ENCODE data around the gene PDZRN3. TPM values are rescaled to one million over a fixed set of nuclear protein-coding genes. Genes with fewer than 3 reads are reported as not detected.

The PDZRN3 gene
- total and polyA plus RNA-seq, 3 experiments from 2014 or later: not detected

- Histone ChIP-seq H3K4me1 (ENCODE audit: insufficient read depth, low read length) (no peaks in the 10 kb centered on the region), H3K36me3 (ENCODE audit: insufficient read depth, low read length) (no peaks in the 10 kb centered on the region), H3K27ac (ENCODE audit: low read depth, low read length) (no peak overlapping the region), H3K9me3 (ENCODE audit: low read length) (no peaks in the 10 kb centered on the region), H3K27me3 (ENCODE audit: insufficient read depth, low read length, poor library complexity, severe bottlenecking) (no peaks in the 10 kb centered on the region), H3K4me3 (ENCODE audit: low read length) (no peak overlapping the region)
- H3K36me3 Mint-ChIP-seq: no peaks in the 10 kb centered on the region
- no peaks in the 10 kb centered on the region for H3K27me3 Mint-ChIP-seq
- ChIA-PET POLR2A (no interaction called here), CTCF (no interaction called here)
- no peaks in the 10 kb centered on the region for H3K4me1 Mint-ChIP-seq
- H3K4me3 Mint-ChIP-seq: no peak overlapping the region
- H3K27ac Mint-ChIP-seq: no peak overlapping the region
- no peak for DNase-seq
- peaks cover 0 to 3% (median 0%) of the 10 kb centered on the region in 5 donors for H3K9me3 Mint-ChIP-seq
Measured at GRCh38 chr3:73530022-73530396, 94.7 kb downstream of the PDZRN3 start.

GRCh38 chr3:73529308-73530021 is 95.3 kb downstream of the PDZRN3 start:
- CTCF ChIA-PET: no interaction called here
- Mint-ChIP-seq H3K27ac (no peak overlapping the region), H3K36me3 (no peaks in the 10 kb centered on the region), H3K4me3 (no peak overlapping the region), H3K4me1 (no peaks in the 10 kb centered on the region), H3K9me3 (peaks cover 0 to 3% (median 0%) of the 10 kb centered on the region in 5 donors), H3K27me3 (no peaks in the 10 kb centered on the region)
- no peaks in the 10 kb centered on the region for H3K9me3 ChIP-seq (ENCODE audit: low read length)
- H3K27me3 ChIP-seq (ENCODE audit: insufficient read depth, low read length, poor library complexity, severe bottlenecking): no peaks in the 10 kb centered on the region
- no peaks in the 10 kb centered on the region for H3K4me1 ChIP-seq (ENCODE audit: insufficient read depth, low read length)
- no peaks in the 10 kb centered on the region for H3K36me3 ChIP-seq (ENCODE audit: insufficient read depth, low read length)
- no peak for DNase-seq
- H3K4me3 ChIP-seq (ENCODE audit: low read length): no peak overlapping the region
- POLR2A ChIA-PET: no interaction called here
- H3K27ac ChIP-seq (ENCODE audit: low read depth, low read length): no peak overlapping the region

- no peaks in the 10 kb centered on the region for H3K4me1 ChIP-seq (ENCODE audit: insufficient read depth, low read length)
- no peak overlapping the region for H3K27ac ChIP-seq (ENCODE audit: low read depth, low read length)
- H3K9me3 ChIP-seq (ENCODE audit: low read length): no peaks in the 10 kb centered on the region
- Mint-ChIP-seq H3K4me3 (no peak overlapping the region), H3K27ac (no peak overlapping the region), H3K4me1 (no peaks in the 10 kb centered on the region), H3K27me3 (no peaks in the 10 kb centered on the region), H3K9me3 (peaks cover 0 to 2% (median 0%) of the 10 kb centered on the region in 5 donors), H3K36me3 (no peaks in the 10 kb centered on the region)
- POLR2A ChIA-PET: no interaction called here
- DNase-seq: no peak
- H3K36me3 ChIP-seq (ENCODE audit: insufficient read depth, low read length): no peaks in the 10 kb centered on the region
- no peaks in the 10 kb centered on the region for H3K27me3 ChIP-seq (ENCODE audit: insufficient read depth, low read length, poor library complexity, severe bottlenecking)
- CTCF ChIA-PET: no interaction called here
- H3K4me3 ChIP-seq (ENCODE audit: low read length): no peak overlapping the region
Measured at GRCh38 chr3:73525591-73525990, 99.2 kb downstream of the PDZRN3 start.

- H3K27me3 ChIP-seq (ENCODE audit: insufficient read depth, low read length, poor library complexity, severe bottlenecking): no peaks in the 10 kb centered on the region
- Mint-ChIP-seq H3K27ac (peak overlapping the region in 1 of 8 donors; percentile 64), H3K4me3 (no peak overlapping the region), H3K27me3 (peaks cover 0 to 2% of the 10 kb centered on the region in 2 donors), H3K4me1 (no peaks in the 10 kb centered on the region), H3K9me3 (peaks cover 0 to 2% (median 0%) of the 10 kb centered on the region in 5 donors), H3K36me3 (no peaks in the 10 kb centered on the region)
- H3K27ac ChIP-seq (ENCODE audit: low read depth, low read length): no peak overlapping the region
- ChIA-PET POLR2A (no interaction called here), CTCF (no interaction called here)
- H3K36me3 ChIP-seq (ENCODE audit: insufficient read depth, low read length): no peaks in the 10 kb centered on the region
- H3K9me3 ChIP-seq (ENCODE audit: low read length): no peaks in the 10 kb centered on the region
- no peak overlapping the region for H3K4me3 ChIP-seq (ENCODE audit: low read length)
- no peaks in the 10 kb centered on the region for H3K4me1 ChIP-seq (ENCODE audit: insufficient read depth, low read length)
- no peak for DNase-seq
Measured at GRCh38 chr3:73523661-73524060, 101.1 kb downstream of the PDZRN3 start.

GRCh38 chr3:73521734-73522336 is 102.9 kb downstream of the PDZRN3 start:
- CTCF ChIA-PET: no interaction called here

GRCh38 chr3:73520931-73521461 is 103.7 kb downstream of the PDZRN3 start:
- no peaks in the 10 kb centered on the region for H3K4me1 Mint-ChIP-seq
- no peaks in the 10 kb centered on the region for H3K4me1 ChIP-seq (ENCODE audit: insufficient read depth, low read length)
- no peak for DNase-seq
- H3K27me3 Mint-ChIP-seq: peaks cover 0 to 2% of the 10 kb centered on the region in 2 donors
- H3K27ac ChIP-seq (ENCODE audit: low read depth, low read length): no peak overlapping the region
- H3K9me3 Mint-ChIP-seq: peaks cover 0 to 2% (median 0%) of the 10 kb centered on the region in 5 donors
- no peaks in the 10 kb centered on the region for H3K9me3 ChIP-seq (ENCODE audit: low read length)
- POLR2A ChIA-PET: no interaction called here
- no peaks in the 10 kb centered on the region for H3K36me3 ChIP-seq (ENCODE audit: insufficient read depth, low read length)
- H3K27me3 ChIP-seq (ENCODE audit: insufficient read depth, low read length, poor library complexity, severe bottlenecking): no peaks in the 10 kb centered on the region
- no peaks in the 10 kb centered on the region for H3K36me3 Mint-ChIP-seq
- no peak overlapping the region for H3K4me3 ChIP-seq (ENCODE audit: low read length)
- H3K4me3 Mint-ChIP-seq: no peak overlapping the region
- H3K27ac Mint-ChIP-seq: no peak overlapping the region
- CTCF ChIA-PET: no interaction called here

More at GRCh38 chr3:73521734-73522336, 102.9 kb downstream of the PDZRN3 start:
- POLR2A ChIA-PET: no interaction called here
- H3K4me1 ChIP-seq (ENCODE audit: insufficient read depth, low read length): no peaks in the 10 kb centered on the region
- no peak overlapping the region for H3K27ac Mint-ChIP-seq
- H3K9me3 Mint-ChIP-seq: peaks cover 0 to 2% (median 0%) of the 10 kb centered on the region in 5 donors
- no peak overlapping the region for H3K4me3 ChIP-seq (ENCODE audit: low read length)
- H3K4me3 Mint-ChIP-seq: no peak overlapping the region
- no peak for DNase-seq
- H3K36me3 Mint-ChIP-seq: no peaks in the 10 kb centered on the region
- no peak overlapping the region for H3K27ac ChIP-seq (ENCODE audit: low read depth, low read length)
- H3K9me3 ChIP-seq (ENCODE audit: low read length): no peaks in the 10 kb centered on the region
- no peaks in the 10 kb centered on the region for H3K4me1 Mint-ChIP-seq
- no peaks in the 10 kb centered on the region for H3K27me3 ChIP-seq (ENCODE audit: insufficient read depth, low read length, poor library complexity, severe bottlenecking)
- no peaks in the 10 kb centered on the region for H3K36me3 ChIP-seq (ENCODE audit: insufficient read depth, low read length)
- peaks cover 0 to 2% of the 10 kb centered on the region in 2 donors for H3K27me3 Mint-ChIP-seq

- H3K4me1 Mint-ChIP-seq: no peaks in the 10 kb centered on the region
- H3K27me3 Mint-ChIP-seq: peaks cover 0 to 2% of the 10 kb centered on the region in 2 donors
- DNase-seq: no peak
- Histone ChIP-seq H3K9me3 (ENCODE audit: low read length) (no peaks in the 10 kb centered on the region), H3K36me3 (ENCODE audit: insufficient read depth, low read length) (no peaks in the 10 kb centered on the region), H3K27me3 (ENCODE audit: insufficient read depth, low read length, poor library complexity, severe bottlenecking) (no peaks in the 10 kb centered on the region), H3K4me1 (ENCODE audit: insufficient read depth, low read length) (no peaks in the 10 kb centered on the region), H3K4me3 (ENCODE audit: low read length) (no peak overlapping the region), H3K27ac (ENCODE audit: low read depth, low read length) (no peak overlapping the region)
- no peaks in the 10 kb centered on the region for H3K36me3 Mint-ChIP-seq
- POLR2A ChIA-PET: no interaction called here
- H3K4me3 Mint-ChIP-seq: no peak overlapping the region
- CTCF ChIA-PET: no interaction called here
- no peaks in the 10 kb centered on the region for H3K9me3 Mint-ChIP-seq
- no peak overlapping the region for H3K27ac Mint-ChIP-seq
Measured at GRCh38 chr3:73516631-73517030, 108.1 kb downstream of the PDZRN3 start.

GRCh38 chr3:73513260-73513659 is 111.5 kb downstream of the PDZRN3 start:
- H3K27me3 ChIP-seq (ENCODE audit: insufficient read depth, low read length, poor library complexity, severe bottlenecking): no peaks in the 10 kb centered on the region
- ChIA-PET CTCF (interaction anchor here (1.6 kb wide), 1 partner anchor 12 kb away, joined by 6 read pairs; no protein-coding TSS in a partner anchor), POLR2A (no interaction called here)
- peaks cover 0 to under 1% of the 10 kb centered on the region in 2 donors for H3K27me3 Mint-ChIP-seq
- no peak for DNase-seq
- H3K4me3 ChIP-seq (ENCODE audit: low read length): no peak overlapping the region
- H3K4me1 Mint-ChIP-seq: no peaks in the 10 kb centered on the region
- H3K36me3 Mint-ChIP-seq: no peaks in the 10 kb centered on the region
- no peak overlapping the region for H3K4me3 Mint-ChIP-seq
- no peaks in the 10 kb centered on the region for H3K9me3 Mint-ChIP-seq
- no peaks in the 10 kb centered on the region for H3K4me1 ChIP-seq (ENCODE audit: insufficient read depth, low read length)
- H3K27ac Mint-ChIP-seq: no peak overlapping the region
- H3K36me3 ChIP-seq (ENCODE audit: insufficient read depth, low read length): no peaks in the 10 kb centered on the region
- H3K9me3 ChIP-seq (ENCODE audit: low read length): no peaks in the 10 kb centered on the region
- H3K27ac ChIP-seq (ENCODE audit: low read depth, low read length): no peak overlapping the region

All from CD8-positive, alpha-beta memory T cell (primary cell).